HG03097 (cell line): ENCODE measurements around the gene LCE5A.
"Not testable (repeated sequence)": the region's sequence is repeated elsewhere in the genome, so short reads cannot be mapped to it uniquely, and the experiment has no call there.

Experiments
- ATAC-seq: cut with Tn5 transposase; IDR thresholded peaks from one replicate; pipeline ENCODE4 v1.9.1; 2021; ENCODE audit not compliant: unreplicated experiment, low FRiP score

LCE5A gene

GRCh38 chr1:152515434-152515783, 4.8 kb downstream of the LCE5A start:
- no peak for ATAC-seq

- no peak for ATAC-seq
These were observed 5.5 kb downstream of the LCE5A start for GRCh38 chr1:152516082-152516481.

- ATAC-seq: no peak
These were observed 6.7 kb downstream of the LCE5A start for GRCh38 chr1:152517237-152517811.

- ATAC-seq: no peak
These were observed 9.2 kb downstream of the LCE5A start for GRCh38 chr1:152519851-152520250.

GRCh38 chr1:152520561-152521090, 10.0 kb downstream of the LCE5A start:
- no peak for ATAC-seq

GRCh38 chr1:152525080-152525641, 14.6 kb downstream of the LCE5A start:
- no peak for ATAC-seq

- no peak for ATAC-seq
These were observed 22.8 kb downstream of the LCE5A start for GRCh38 chr1:152533327-152533938.

GRCh38 chr1:152535774-152536173, 25.2 kb downstream of the LCE5A start:
- ATAC-seq: no peak

GRCh38 chr1:152537496-152537895, 26.9 kb downstream of the LCE5A start:
- no peak for ATAC-seq

GRCh38 chr1:152539901-152540300, 29.3 kb downstream of the LCE5A start:
- no peak for ATAC-seq

- no peak for ATAC-seq
These were observed 33.2 kb downstream of the LCE5A start for GRCh38 chr1:152543820-152544219.

GRCh38 chr1:152546704-152547103, 36.1 kb downstream of the LCE5A start:
- no peak for ATAC-seq

- not testable (repeated sequence) for ATAC-seq
These were observed 37.8 kb downstream of the LCE5A start for GRCh38 chr1:152548358-152548757.
